Left ventricle myocardium inferior (tissue), 1 donor: ENCODE results near the gene SMG5. TPM values are rescaled to one million over a fixed set of nuclear protein-coding genes. Genes with fewer than 3 reads are reported as not detected.

Experiments
- DNase-seq: peaks from one replicate; pipeline ENCODE4 v3.0.0-alpha.2; 2020
- H3K27ac ChIP-seq: fragments of 200-600 bp; replicated peaks from 2 replicates; pipeline ENCODE4 v1.8.0; 2021
- H3K27me3 ChIP-seq: fragments of 200-600 bp; 2 replicates; pipeline ENCODE4 v1.8.0; 2021; ENCODE audit warnings: low read depth
- H3K36me3 ChIP-seq: fragments of 200-600 bp; 2 replicates; pipeline ENCODE4 v1.8.0; 2021
- H3K4me1 ChIP-seq: fragments of 200-600 bp; 2 replicates; pipeline ENCODE4 v1.8.0; 2021
- H3K4me3 ChIP-seq: fragments of 200-600 bp; 2 replicates; pipeline ENCODE4 v1.8.0; 2021; ENCODE audit warnings: mild to moderate bottlenecking, moderate library complexity
- H3K9me3 ChIP-seq: fragments of 200-600 bp; replicated peaks from 2 replicates; pipeline ENCODE4 v1.8.0; 2021
- CTCF ChIP-seq: fragments of 200-600 bp; IDR thresholded peaks from 2 replicates; pipeline ENCODE4 v1.8.0; 2021; ENCODE audit warnings: antibody characterized with exemption, mild to moderate bottlenecking, borderline replicate concordance
- intact Hi-C: fragments of 100-400 bp; cut with micrococcal nuclease; formaldehyde crosslinking; loops from one replicate; pipeline ENCODE4 v1.11.0; 2022
- total RNA-seq: library from RNA; stranded (reverse); fragmentation: NEBNext Ultra II Directional; extraction: Animal tissue kit (Norgen Biotek cat#: 25700); gene quantifications from one replicate; pipeline ENCODE4 v1.2.1, GENCODE V29; 2021
- donor health status: DM: no; HTN: yes; CAD: no; lungs with severe emphysema.

The SMG5 gene
- total RNA-seq, 1 donor from 2014 or later: 91.1 TPM

DNA sequence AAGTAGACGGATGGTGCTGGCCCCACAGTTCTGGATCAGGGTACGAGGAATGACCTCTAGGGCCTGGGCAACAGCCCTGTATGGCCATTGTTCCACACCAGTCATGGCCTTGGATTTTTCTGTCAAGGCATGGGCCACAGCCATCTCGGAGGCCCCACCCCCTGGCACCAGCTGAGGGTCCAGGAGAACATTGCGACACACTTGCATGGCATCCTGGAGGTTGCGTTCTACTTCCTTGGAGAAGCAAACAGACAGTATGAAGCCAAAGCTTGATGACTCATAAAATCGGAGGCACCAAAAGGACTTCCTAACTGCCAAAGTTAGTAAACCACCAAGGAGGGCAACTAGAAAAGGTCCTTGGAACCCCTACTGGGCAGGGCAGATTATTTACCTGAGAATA, 28.3 kb upstream of the SMG5 start:
- H3K36me3 ChIP-seq: peaks cover 99% of the 10 kb centered on the region
- TF ChIP-seq CTCF: no peak
- H3K4me1 ChIP-seq: no peaks in the 10 kb centered on the region
- DNase-seq: no peak
- intact Hi-C loops: no loop called here
- H3K4me3 ChIP-seq: no peak overlapping the region
- H3K27ac ChIP-seq: no peak overlapping the region
- H3K9me3 ChIP-seq: no peaks in the 10 kb centered on the region
- H3K27me3 ChIP-seq: no peaks in the 10 kb centered on the region

- TF ChIP-seq CTCF: no peak
- Histone ChIP-seq H3K9me3 (no peaks in the 10 kb centered on the region), H3K27ac (no peak overlapping the region), H3K4me3 (no peak overlapping the region), H3K4me1 (no peaks in the 10 kb centered on the region), H3K27me3 (no peaks in the 10 kb centered on the region), H3K36me3 (peaks cover 84% of the 10 kb centered on the region)
- DNase-seq: no peak
- intact Hi-C loops: no loop called here
Measured at GRCh38 chr1:156308078-156308477, 25.5 kb upstream of the SMG5 start.

DNA sequence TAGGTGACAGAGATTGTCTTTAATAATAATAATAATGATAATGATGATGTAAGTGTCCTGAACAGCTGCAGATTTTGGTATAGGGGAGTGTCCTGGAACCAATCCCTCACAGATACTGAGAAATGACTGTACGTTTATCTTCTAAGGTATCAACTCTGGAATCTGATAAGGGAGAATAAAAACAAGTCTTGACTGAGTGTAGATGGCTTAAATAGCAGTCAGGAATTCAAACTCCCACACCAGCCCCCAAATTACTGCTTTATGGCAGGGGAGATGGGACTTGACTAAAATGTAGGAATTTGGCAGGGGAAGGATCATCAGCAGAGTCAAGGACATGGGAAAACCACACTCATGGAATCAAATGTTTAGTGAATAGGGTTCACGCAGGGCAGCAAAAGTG, 22.6 kb upstream of the SMG5 start:
- TF ChIP-seq CTCF: no peak
- H3K4me1 ChIP-seq: no peaks in the 10 kb centered on the region
- no peak for DNase-seq
- peaks cover 56% of the 10 kb centered on the region for H3K36me3 ChIP-seq
- no peaks in the 10 kb centered on the region for H3K9me3 ChIP-seq
- no peak overlapping the region for H3K4me3 ChIP-seq
- no peaks in the 10 kb centered on the region for H3K27me3 ChIP-seq
- H3K27ac ChIP-seq: no peak overlapping the region
- intact Hi-C loops: no loop called here

- H3K9me3 ChIP-seq: no peaks in the 10 kb centered on the region
- no peak for DNase-seq
- no peak for TF ChIP-seq CTCF
- intact Hi-C loops: no loop called here
- no peak overlapping the region for H3K4me3 ChIP-seq
- no peaks in the 10 kb centered on the region for H3K27me3 ChIP-seq
- H3K27ac ChIP-seq: no peak overlapping the region
- H3K36me3 ChIP-seq: peaks cover 36% of the 10 kb centered on the region
- no peaks in the 10 kb centered on the region for H3K4me1 ChIP-seq
Measured at GRCh38 chr1:156303241-156303640, 20.6 kb upstream of the SMG5 start.

DNA sequence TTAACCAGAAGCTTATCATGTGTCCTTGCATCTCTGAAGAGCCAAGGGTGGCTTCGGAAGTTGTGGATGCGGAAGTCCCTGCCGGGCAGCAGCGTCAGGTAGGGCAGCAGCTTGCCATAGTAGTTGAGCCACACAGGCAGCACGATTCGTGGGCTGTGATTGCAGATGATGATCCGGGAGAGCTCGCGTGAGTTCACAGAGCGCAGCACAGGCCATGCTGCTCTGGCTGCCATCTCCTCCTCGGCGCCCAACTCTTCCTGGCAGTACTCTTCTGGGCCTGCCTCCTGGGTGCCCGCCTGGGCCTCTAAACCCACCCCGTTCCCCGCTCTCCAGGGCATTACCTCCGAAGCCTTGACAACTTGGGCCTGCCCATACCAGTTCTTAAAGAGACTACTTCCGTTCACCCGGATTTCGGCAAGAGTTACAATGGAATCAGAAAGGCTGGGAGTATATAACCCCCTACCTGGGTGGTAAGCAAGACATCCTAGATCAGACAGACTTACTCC, 16.3 kb upstream of the SMG5 start, which contains the start of gene VHLL:
Gene VHLL (minus strand): TSS at position 456 of the 506 bp plus-strand sequence. CDS start 118 bp downstream, at position 338.
- intact Hi-C loops: no loop called here
- Histone ChIP-seq H3K36me3 (no peaks in the 10 kb centered on the region), H3K4me1 (peaks cover 18% of the 10 kb centered on the region), H3K27me3 (no peaks in the 10 kb centered on the region), H3K4me3 (no peak within 1 kb of the TSS), H3K27ac (no peak within 1 kb of the TSS), H3K9me3 (no peaks in the 10 kb centered on the region)
- no peak for TF ChIP-seq CTCF
- DNase-seq: no peak
